ENCODE results near the gene SLC9A7. TPM values are rescaled to one million over a fixed set of nuclear protein-coding genes. Genes with fewer than 3 reads are reported as not detected.
"Not testable (repeated sequence)": the region's sequence is repeated elsewhere in the genome, so short reads cannot be mapped to it uniquely, and the experiment has no call there.

Gene SLC9A7
- polyA plus RNA-seq (ENCODE audit: insufficient read length in 4 of 4), result 1 to 10 TPM; 3.9 to 4.9 (median 4.8) TPM

DNA sequence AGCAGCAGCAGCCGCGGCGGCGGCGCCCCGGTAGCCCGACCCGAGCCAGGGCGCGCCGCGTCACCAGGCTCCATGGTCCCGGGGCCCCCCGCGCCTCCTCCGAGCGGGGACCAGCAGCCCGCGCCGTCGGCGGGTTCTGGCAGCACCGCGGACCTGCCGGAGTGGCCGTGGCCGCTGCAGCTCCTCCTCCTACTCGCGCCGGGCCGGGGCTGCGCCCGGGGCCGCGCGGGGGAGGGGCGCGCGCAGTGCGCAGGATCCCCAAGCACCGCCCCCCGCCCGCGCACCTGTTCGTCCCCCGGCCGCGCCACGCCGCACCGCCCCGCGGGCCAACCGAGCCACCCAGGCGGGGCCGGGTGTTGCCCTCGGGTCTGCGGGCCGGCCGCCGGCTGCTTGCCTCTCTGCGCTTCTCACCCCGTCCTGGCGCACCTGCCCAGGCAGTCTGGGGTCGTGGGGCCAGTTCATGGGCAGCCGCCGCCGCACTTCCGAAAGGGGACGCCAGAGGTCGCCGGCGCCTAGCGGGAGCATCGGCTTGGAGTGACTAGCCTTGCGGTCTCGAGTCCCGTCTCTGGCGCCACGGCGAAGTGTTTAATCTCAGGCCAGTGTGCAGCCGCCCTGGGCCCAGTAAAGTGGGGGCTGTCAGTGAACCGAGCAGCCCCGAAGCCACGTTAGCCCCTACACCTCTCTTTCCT, at the start of gene SLC9A7:
Gene SLC9A7 (minus strand): TSS at position 163 of the 689 bp plus-strand sequence. CDS start 89 bp downstream, at position 74.
- peak; percentile 27 to 40 (median 34) for DNase-seq (ENCODE audit: low read depth in 4 of 4, low spot score in 3 of 4)

DNA sequence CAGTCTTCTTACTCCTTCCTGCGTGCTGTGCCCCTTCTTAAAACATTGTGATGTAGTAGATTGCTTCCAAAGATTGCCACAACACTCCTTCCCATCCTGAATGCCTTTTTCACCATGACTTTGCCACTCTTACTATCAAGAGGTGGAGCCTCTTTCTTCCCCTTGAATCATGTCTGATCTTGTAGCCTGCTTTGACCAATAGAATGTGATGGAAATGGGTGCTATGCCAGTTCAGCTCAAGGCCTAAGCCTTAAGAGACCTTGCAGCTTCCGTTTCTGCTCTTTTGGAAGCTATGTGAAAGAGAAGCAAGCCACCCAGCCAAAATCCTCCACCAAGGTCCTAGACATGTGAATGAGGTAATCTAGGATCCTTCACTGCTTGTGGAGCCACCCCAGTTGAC, 46.4 kb upstream of the SLC9A7 start:
- DNase-seq (ENCODE audit: low read depth in 4 of 4, low spot score in 3 of 4), result no peak

DNA sequence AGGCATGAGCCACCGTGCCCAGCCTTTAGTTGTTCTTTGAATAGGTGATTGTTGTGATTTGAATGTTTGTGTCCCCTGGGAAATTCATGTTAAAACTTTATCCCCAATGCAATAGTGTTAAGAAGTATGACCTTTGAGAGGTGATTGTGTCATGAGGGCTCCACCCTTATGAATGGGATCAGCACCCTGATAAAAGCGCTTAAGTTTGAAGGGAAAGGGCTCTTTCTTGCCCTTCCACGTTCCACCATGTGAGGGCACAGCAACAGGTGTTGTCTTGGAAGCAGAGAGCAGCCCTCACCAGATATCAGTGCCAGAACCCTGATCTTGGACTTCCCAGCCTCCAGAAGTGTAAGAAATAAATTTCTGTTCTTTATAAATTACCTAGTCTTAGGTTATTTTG, 44.2 kb upstream of the SLC9A7 start:
- DNase-seq (ENCODE audit: low read depth in 4 of 4, low spot score in 3 of 4), result no peak

DNA sequence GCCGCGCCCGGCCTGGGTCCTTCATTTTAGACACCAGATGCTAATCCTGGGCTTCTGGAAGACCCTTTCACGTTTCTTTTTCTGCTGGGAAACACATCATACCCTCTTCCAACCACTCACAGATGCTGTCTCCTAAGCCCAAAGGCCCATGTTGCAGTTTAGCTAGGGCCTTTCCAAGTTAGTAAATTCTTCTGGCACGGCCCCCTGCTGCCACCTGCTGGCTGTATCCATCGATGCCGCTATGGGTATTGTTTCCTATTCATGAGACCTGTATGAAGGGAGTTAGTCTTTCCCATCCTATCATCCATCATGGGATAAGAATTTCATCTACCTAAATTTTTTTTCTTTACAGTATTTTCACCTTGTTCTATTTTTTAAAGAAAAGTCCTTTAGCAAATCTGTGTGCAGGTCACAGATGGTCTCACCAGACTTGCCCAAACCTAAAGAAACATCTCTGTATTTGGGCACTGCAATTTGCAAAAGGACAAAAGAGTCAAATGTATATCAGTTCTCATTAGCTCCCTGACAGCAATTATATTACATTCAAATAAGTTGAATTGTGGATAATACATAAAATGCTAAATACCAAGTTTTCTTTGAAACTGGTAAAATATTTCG, 37.8 kb upstream of the SLC9A7 start:
- peak in 3 of 4 donors; percentile 14 to 29 (median 20) for DNase-seq (ENCODE audit: low read depth in 4 of 4, low spot score in 3 of 4)

DNA sequence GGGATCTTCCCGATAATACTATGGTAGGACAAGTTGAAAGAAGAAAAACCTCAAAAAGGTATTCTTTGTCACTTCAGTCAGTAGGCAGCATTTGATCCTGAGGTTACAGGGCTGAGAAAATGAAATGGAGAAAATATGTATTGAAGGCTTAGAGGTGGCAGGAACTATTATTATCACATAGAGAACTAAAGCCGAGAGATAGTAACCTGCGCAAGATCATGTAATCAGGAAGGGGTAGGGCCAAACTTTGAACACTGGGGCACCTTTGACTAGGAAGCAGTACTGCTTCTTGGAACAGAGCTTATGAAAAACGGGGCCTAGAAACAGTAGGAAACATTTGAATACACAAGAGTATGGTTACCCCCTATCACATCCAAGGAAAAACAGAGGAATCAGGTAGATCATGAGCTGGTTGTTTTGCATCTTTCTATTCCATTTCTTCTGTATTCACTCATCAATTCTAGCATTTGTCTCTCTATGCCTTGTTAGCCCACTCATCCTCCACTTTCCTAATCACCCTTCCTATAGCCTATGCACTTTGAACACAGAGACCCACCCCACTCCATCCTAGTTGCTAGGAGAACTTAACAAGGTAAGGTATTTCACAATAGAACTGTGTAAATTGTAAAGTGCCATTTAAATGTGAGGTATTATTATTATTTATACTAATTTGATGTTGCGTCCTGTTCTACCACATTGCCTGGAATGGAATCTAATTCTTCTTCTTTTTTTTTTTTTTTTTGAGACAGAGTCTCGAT, 34.6 kb upstream of the SLC9A7 start:
- DNase-seq (ENCODE audit: low read depth in 4 of 4, low spot score in 3 of 4), result no peak

DNA sequence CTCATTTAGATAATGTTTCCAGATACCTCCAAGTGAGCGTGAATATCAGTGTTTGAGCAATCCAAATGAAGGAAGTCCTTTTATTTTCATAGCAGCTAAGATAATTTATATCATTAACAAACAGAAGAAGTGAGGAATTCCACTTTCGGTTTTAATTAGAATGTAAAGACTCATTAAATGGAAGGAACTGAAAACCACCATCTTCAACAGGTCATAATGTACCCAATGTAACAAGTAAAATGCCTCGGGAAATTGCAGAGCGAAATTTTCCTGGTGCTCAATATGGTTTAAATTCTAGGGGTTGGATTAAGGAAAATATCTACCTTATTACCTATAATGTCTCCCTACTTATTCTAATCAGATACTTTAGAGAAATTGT, 33.9 kb upstream of the SLC9A7 start:
- no peak for DNase-seq (ENCODE audit: low read depth in 4 of 4, low spot score in 3 of 4)

DNA sequence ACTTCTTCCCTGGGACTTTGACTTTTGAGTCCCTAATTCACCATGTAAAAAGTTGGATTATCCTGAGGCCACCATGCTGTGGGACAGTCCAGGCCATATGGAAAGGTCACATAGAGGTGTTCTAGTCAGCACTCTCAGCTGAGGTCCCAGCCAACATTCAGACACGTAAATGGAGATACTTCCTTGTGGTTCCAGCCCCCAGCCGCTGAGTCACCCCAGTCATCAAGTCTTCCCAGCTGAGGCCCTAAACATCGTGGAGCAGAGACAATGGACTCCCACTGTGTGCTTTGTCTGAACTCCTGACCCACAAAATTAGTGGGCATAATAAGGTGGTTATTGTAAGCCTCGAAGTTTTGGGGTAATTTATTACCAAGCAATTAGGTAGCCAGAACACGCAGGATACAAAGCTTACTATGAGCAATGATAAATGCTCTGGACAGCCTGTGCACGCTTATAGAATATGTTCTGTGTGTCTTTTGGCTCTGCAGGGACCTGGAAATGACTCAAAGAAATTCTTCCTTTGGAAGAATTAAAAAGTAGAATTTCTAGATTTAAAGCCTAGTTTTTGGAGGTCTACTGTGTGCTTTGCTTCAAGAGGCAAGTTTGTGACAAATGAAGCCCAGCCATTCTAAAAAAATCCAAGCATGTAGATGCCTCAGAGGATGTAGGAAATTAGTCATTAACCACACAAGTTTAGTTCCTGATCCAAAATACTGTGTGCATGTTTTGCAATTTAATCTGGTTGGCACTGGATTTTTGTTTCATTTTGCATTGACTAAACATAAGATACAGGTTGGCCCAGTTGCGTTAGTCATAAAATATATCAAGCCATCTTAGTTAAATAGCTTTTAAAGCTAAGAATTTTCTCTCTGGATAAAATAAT, 33.2 kb upstream of the SLC9A7 start:
- DNase-seq (ENCODE audit: low read depth in 4 of 4, low spot score in 3 of 4), result peak in 1 of 4 donors; percentile 0

DNA sequence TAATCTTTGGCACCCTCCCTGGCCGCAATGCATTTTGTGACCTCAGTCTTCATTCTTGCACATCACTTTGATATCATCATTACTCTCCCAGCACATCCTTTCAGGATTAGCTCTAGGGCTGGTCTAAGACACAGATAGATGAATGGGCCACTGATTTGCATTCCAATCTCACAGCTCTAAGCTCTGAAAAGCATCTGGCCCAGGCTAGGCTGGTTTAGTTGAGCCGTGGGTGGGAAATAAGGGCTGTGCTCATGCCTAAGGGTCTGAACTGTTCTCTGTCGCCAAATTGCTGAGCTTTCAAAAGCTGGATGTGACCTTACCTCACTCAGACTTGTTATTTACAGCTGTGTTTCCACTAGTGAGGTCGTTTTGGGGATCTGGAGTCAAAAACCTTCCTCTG, 30.0 kb upstream of the SLC9A7 start:
- no peak for DNase-seq (ENCODE audit: low read depth in 4 of 4, low spot score in 3 of 4)

DNA sequence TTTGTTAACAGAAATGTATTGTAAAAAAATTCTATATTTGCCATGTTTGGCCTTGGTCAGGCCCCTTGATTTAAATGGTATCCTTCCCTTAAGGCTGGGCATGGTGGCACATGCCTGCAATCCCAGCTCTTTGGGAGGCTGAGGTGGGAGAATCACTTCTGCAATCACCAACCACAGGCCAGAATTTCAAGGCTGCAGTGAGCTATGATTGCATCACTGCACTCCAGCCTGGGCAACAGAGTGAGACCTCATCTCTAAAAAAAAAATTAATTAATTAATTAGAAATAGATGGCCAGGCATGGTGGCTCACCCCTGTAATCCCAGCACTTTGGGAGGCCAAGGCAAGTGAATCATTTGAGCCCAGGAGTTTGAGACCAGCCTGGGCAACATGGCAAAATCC, 25.5 kb upstream of the SLC9A7 start:
- DNase-seq (ENCODE audit: low read depth in 4 of 4, low spot score in 3 of 4), result not testable (repeated sequence)

DNA sequence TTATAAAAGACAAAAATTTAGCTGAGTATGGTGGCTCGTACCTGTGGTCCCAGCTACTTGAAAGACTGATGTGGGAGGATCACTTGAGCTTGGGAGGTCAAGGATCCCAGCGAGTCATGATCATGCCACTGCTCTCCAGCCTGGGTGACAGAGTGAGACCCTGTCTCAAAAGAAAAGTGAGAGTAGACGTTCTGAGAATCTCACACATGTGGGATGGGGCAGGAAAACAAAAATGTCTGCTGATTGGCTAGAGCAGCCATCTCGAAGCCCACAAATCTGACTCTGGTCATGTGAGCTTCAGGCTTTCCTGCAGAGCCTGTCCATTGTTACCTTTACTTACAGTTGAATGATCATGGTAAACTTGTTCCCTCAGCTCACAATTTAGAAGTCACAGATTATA, 23.1 kb upstream of the SLC9A7 start:
- no peak for DNase-seq (ENCODE audit: low read depth in 4 of 4, low spot score in 3 of 4)

DNA sequence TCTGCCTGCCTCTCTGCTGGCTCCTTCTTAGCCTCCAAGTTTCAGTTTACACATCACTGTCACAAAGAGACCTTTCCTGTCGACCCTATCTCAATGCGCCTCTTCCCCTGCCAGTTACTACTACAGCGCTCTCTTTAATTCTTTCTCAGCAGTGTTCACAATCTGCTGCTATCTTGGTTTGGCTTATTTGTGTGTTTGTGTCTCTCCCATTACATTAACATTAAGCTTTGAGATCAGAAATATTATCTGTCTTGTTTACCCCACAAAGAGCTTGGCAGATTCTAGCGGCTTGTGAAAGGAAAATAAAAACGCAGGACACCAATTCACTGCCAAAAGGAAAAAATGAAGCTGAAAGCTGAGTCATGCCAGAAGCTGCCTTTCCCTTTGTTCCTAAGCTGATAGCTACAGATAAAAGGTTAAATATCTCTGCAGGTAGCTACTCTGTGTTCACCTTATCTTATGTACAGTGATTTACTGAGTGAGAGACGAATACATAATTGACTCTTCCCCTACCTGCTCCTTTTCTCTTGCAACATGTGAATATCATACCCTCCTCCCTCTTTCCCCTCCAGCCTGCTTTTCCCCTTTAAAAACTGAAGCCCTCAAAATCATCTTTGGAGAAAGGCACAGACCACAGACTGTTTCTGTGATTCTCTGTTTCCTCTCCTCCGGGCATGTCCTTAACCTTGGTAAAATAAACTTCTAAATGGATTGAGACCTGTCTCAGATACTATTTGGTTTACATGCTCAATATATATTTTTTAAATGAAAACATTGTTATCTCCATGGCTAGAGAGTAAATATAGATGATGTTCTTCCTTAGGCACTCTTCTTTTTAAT, 19.3 kb upstream of the SLC9A7 start:
- DNase-seq (ENCODE audit: low read depth in 4 of 4, low spot score in 3 of 4), result no peak

DNA sequence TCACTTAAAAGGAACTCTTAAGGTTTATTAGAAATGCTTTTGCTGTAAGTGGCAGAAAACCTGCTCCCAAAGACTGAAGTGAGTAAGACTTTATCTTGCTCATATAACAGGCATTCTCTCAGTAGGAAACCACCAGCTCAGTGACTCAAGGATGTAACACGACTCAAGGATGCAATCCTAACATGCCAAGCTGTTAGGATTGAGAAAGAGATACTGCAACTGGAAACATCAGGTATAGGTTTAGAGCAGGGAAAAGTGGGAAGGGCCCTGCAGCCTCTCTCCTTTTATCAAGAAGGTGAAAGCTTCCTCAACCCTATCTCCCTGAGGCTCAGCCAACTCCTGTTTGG, 11.9 kb upstream of the SLC9A7 start:
- DNase-seq (ENCODE audit: low read depth in 4 of 4, low spot score in 3 of 4), result no peak

DNA sequence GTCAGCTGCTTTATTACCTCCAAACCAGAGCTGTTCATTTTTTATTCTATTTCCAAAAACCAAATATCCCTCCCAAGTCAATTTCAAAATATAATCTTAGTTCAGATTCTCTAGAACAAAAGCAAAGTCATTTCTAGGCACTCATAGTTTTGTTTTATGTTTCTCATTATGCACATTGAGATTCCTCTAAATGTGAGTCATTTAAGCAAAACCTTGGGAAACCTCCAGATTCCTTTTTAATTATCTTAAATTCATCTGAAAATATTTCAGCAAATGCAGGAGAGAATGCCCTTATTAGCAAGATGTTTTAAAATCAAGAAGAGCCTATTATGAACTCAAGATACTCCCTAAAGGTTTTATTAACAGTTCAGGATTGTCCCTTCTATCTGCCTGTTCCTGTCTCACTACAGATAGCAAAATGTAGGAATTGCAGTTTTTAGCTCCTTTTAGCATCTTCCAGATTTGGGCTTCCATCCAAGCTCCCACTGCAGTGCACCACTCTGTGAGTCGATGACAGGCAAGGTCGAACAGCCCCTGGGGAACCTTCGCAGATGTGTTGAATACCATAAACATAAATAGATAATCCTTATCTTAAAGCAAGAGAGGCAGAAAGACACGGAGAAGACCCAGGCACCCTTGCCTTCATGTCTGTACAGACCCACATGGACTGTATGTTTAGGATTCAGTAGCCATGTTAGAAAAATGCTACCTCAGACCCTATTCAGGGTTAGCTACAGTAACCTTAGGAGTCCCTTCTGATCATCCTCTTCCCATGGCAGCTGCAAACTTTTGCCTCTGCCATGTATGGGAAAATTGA, 11.3 kb upstream of the SLC9A7 start:
- DNase-seq (ENCODE audit: low read depth in 4 of 4, low spot score in 3 of 4), result no peak

DNA sequence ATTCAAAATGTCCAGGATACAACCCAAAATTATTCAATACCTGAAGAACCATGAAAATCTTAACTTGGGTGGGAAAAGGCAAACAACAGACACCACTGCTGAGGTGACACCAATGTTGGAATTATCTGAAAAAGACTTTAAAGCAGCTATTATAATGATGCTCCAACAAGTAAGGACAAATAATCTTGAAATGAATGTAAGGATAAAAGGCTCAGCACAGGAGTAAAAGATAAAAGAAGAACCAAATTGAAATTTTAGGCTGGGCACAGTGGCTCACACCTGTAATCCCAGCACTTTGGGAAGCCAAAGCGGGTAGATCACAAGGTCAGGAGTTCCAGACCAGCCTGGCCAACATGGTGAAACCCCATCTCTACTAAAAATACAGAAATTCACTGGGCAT, 4.0 kb upstream of the SLC9A7 start:
- no peak for DNase-seq (ENCODE audit: low read depth in 4 of 4, low spot score in 3 of 4)

DNA sequence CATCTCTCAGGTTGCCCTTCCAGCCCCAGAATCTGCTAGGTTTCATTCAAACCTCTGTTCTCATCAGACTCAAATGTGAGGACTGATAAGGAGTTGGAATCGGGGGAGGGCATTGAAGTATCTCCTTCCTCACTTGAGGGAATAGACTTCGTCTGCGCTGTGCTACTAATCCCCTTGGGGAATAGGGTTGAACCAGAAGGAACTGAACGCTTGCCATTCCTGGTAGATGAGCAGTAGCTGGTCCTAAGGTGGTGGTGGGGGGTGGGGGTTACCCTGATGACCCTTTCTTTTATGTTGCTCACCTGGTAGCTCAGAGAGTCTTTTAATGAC, 692 bp upstream of the SLC9A7 start:
- DNase-seq (ENCODE audit: low read depth in 4 of 4, low spot score in 3 of 4), result peak in 1 of 4 donors; percentile 0

DNA sequence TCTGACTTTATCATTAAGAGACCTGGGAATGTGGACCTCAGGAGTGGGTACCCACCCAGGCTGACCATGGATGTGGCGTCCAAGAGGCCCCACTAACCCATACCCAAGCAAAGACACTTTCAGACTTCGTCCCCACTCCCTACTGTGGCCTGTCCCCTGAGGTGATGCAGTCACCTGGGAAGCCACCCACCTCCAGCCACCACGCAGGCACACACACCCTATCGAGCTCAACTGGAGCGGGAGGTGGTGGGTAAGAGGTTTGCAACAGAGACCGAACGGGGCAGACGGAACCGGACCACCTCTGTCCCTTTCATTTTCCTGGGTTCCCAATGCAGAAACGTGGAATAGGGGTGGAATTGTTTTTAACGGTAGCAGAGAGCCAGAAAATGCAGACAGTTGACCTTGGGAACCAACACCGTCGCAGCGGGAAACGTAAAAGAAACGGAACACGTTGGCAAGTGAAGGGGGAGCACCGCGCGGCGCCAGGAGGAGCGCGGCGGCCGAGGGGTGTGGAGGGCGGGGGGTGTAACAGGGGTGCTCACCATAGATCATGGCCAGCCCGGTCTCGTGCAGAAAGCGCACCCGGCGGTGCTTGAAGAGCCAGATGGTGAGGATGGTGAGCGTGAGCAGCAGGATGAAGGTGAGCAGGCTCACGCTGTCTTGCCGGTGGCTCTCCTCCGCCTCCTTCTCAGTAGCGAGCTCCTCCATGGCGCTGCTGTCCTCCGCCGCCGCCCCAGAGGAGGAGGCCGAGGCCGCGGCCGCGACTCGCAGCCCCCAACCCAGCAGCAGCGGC, 559 bp downstream of the SLC9A7 start:
- peak in 1 of 4 donors; percentile 3 for DNase-seq (ENCODE audit: low read depth in 4 of 4, low spot score in 3 of 4)

DNA sequence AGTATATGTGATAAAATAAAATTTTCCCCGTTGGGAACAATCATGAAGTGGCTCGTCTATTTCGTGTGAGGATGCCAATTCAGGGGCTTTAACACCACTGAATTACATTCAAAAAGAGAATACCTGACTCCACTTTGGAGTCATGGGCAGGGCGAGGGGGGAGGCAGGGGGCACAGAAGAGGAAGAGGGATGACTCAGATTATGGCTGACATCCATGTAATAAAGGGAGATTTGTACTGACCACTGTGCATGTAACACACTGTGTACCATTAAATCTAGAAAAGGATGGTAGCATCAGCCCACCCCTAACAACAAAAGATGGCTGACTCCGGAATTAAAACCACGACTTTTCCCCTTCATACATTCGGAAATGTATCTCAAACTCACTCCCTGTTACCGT, 1.3 kb downstream of the SLC9A7 start:
- DNase-seq (ENCODE audit: low read depth in 4 of 4, low spot score in 3 of 4), result no peak

DNA sequence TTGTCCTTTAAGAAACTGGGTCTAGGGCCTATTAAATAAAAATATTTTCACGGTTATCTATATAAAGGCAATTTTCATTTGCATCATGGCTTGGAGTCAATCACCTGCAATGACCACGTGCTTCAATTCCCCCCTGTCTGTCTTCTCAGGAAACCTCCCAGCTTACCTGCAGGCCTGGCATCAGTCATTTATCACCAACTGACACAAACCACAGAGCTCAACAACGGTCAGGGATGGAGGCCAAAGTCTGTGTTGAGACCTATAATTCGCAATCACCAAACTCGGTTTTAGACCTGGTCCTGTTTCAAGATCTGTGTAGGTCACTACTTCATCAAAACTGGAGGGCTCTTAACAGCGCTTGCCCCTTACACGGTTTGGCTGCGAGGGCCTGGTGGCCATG, 1.9 kb downstream of the SLC9A7 start:
- no peak for DNase-seq (ENCODE audit: low read depth in 4 of 4, low spot score in 3 of 4)
